Prostate gland (tissue), 2 donors: Measurements from ENCODE around the gene HHEX. TPM values are rescaled to one million over a fixed set of nuclear protein-coding genes. Genes with fewer than 3 reads are reported as not detected.

ENCODE experiments used
- DNase-seq: peaks from one replicate; pipeline ENCODE4 v3.0.0-alpha.2; 2019; ENCODE audit warnings: low spot score
- H3K27ac ChIP-seq, 2 donors: fragments of 200-600 bp; sonication (generic); 2 replicates each; pipeline ENCODE4 v1.5.1; 2017 to 2019
- H3K27me3 ChIP-seq: fragments of 200-600 bp; sonication (generic); replicated peaks from 2 replicates; pipeline ENCODE4 v1.5.1; 2019; ENCODE audit not compliant: insufficient read depth
- H3K36me3 ChIP-seq, 2 donors: fragments of 200-600 bp; sonication (generic); 1 replicate in 1 of 2; 2 replicates in 1 of 2; pipeline versions ENCODE4 v1.5.1 to v1.8.1; 2017 to 2019
- H3K4me1 ChIP-seq: fragments of 200-600 bp; sonication (generic); replicated peaks from 2 replicates; pipeline ENCODE4 v1.5.1; 2019
- H3K4me3 ChIP-seq, 2 donors: fragments of 200-600 bp; sonication (generic); 2 replicates each; pipeline ENCODE4 v1.5.1; 2017 to 2019
- H3K9me3 ChIP-seq: fragments of 200-600 bp; sonication (generic); 2 replicates; pipeline ENCODE4 v1.5.1; 2017
- POLR2A ChIP-seq: fragments of 450-650 bp; IDR thresholded peaks from one replicate; pipeline ENCODE4 v1.6.1; 2016; ENCODE audit warnings: antibody characterized with exemption, mild to moderate bottlenecking
- POLR2AphosphoS5 ChIP-seq: sonication (generic); formaldehyde crosslinking; IDR thresholded peaks from one replicate; pipeline ENCODE4 v1.6.1; 2017; ENCODE audit warnings: antibody characterized with exemption
- WGBS: methylation state at CpG from one replicate; pipeline ENCODE4 v1.1.5; 2018; 5-methylcytosine and 5-hydroxymethylcytosine counted together
- intact Hi-C: fragments of 100-400 bp; cut with DNase I; formaldehyde crosslinking; loops from one replicate; pipeline ENCODE4 v1.14.2; 2022
- total RNA-seq, 2 donors: library from RNA; depleted of rRNA; stranded (reverse); fragments of >200 nt; gene quantifications; one replicate each; pipeline ENCODE4 v1.1.0, GENCODE V29; 2016
- TF ChIP-seq, protein P1 (sequence below), 4 experiments: fragments of 200-600 bp in 2 of 4; fragments of 450-650 bp in 2 of 4; sonication (generic) in 2 of 4; IDR thresholded peaks; 1 replicate in 3 of 4; 2 replicates in 1 of 4; pipeline ENCODE4 v1.5.1; 2016 to 2019; ENCODE audit warnings: antibody characterized with exemption in 4 of 4, mild to moderate bottlenecking in 2 of 4, moderate library complexity in 2 of 4

Gene HHEX
- total RNA-seq, 2 donors from 2014 or later, result 3.0 to 6.6 TPM

DNA sequence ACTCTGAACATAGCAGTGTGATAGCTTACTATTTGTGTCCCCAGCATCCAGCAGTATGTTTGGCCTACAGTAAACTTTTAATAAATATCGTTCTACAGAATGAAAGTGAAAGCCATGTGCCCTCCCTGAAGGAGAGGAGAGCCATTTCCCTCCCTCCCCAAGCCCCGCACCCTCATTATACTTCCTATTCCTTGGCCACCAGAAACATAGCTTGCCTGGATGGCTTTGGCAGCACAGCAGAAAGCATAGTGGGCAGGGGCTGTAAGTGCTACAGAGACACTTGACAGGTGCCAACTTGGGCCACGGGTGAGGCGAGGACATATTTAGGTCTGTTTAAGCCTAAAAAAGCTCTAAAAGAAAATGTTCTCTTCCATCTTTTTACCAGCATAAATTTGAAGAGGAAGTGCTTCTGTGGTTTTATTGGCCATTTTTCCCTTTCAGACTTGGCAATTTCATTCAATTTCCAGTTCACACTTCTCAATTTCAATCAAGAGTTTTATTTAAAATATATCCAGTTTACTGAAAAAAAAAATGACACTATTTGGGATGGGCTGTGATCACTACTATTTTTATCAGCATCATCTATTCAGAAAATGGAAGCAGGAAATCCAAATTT, 12.7 kb downstream of the HHEX start:
- no peaks in the 10 kb centered on the region for H3K9me3 ChIP-seq
- no peak overlapping the region for H3K4me3 ChIP-seq
- no peaks in the 10 kb centered on the region for H3K4me1 ChIP-seq
- H3K27me3 ChIP-seq, result no peaks in the 10 kb centered on the region
- WGBS, result 77% methylated on average over 4 of the region's 4 CpGs
- intact Hi-C loops, result no loop called here
- TF ChIP-seq POLR2A (no peak), POLR2AphosphoS5 (no peak)
- TF ChIP-seq, protein P1, sequence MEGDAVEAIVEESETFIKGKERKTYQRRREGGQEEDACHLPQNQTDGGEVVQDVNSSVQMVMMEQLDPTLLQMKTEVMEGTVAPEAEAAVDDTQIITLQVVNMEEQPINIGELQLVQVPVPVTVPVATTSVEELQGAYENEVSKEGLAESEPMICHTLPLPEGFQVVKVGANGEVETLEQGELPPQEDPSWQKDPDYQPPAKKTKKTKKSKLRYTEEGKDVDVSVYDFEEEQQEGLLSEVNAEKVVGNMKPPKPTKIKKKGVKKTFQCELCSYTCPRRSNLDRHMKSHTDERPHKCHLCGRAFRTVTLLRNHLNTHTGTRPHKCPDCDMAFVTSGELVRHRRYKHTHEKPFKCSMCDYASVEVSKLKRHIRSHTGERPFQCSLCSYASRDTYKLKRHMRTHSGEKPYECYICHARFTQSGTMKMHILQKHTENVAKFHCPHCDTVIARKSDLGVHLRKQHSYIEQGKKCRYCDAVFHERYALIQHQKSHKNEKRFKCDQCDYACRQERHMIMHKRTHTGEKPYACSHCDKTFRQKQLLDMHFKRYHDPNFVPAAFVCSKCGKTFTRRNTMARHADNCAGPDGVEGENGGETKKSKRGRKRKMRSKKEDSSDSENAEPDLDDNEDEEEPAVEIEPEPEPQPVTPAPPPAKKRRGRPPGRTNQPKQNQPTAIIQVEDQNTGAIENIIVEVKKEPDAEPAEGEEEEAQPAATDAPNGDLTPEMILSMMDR (IDR thresholded peaks at IDR 0.05), result no peak
- H3K36me3 ChIP-seq, result no peaks in the 10 kb centered on the region
- no peak overlapping the region for H3K27ac ChIP-seq
- no peak for DNase-seq

DNA sequence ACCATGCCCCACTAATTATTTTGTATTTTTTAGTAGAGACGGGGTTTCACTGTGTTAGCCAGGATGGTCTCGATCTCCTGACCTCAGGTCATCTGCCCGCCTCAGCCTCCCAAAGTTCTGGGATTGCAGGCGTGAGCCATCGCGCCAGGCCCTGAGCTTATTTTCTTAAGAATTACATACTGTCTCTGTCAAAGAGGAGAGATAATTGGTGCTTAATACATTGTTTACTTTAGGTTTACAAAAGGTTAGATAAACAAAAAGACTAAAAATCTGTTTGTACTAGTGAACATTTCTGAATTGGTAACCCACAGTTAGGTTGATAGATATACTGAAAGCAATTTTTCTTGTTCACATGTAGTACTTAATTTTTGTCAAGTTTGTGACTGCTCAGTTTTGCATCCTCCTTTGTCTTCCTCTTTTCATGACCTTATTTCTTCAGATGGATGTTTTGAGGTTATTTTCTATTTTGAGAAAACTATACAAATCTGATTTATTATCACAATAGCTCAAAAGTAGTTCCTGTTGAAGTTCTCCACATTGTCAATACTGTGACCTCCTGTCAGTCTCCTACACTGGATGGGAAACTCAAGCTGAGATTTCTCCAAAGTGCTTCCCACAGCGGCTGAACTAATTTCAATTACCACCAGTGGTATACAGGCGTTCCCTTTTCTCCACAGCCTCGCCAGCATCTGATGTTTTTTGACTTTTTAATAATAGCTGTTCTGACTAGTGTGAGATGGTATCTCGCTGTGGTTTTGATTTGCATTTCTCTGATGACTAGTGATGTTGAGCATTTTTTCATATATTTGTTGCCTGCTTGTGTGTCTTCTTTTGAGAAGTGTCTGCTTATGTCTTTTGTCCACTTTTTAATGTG, 22.5 kb downstream of the HHEX start:
- intact Hi-C loops, result no loop called here
- no peak for TF ChIP-seq POLR2AphosphoS5
- no peak for TF ChIP-seq POLR2A
- TF ChIP-seq, protein P1 (IDR thresholded peaks at IDR 0.05), result no peak
- 72% methylated on average over 10 of the region's 10 CpGs for WGBS
- no peak for DNase-seq
- Histone ChIP-seq H3K4me3 (no peak overlapping the region), H3K27ac (no peak overlapping the region), H3K27me3 (no peaks in the 10 kb centered on the region), H3K9me3 (no peaks in the 10 kb centered on the region), H3K4me1 (no peaks in the 10 kb centered on the region), H3K36me3 (no peaks in the 10 kb centered on the region)

DNA sequence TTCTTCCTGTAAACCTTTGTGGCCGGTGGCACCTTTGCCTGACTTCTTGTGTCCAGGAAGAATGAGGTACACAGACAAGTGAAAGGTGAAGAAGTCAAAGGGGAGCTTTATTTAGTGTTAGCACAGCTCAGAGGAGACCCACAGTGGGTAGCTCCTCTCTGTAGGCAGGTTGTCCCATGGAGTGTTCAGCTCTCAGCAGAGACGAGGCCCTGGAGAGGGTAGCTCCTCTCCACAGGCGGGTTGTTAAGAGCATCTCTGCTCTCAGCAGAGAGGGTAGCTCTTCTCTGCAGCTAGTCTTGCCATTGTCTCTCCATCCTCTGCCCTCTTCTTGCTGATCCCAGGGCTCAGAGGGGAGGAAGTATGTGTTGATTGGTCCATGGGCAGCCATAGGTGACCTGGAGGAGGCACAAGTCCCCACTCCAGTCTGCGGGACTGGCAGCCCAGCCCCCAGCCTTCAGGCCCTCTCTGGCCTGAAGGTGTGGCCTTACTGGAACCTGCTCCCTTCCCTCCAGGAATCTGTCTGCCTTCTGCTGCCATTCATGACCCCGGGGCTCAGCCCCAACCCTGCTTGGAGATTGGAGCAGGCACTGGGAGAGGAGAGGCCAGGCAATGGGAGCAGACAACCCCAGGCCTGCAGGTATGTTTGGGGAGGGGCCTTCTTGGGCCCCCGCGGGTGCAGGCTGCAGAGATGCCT, 24.5 kb downstream of the HHEX start:
- Histone ChIP-seq H3K4me1 (no peaks in the 10 kb centered on the region), H3K4me3 (no peak overlapping the region), H3K27me3 (no peaks in the 10 kb centered on the region), H3K27ac (no peak overlapping the region), H3K9me3 (no peaks in the 10 kb centered on the region), H3K36me3 (no peaks in the 10 kb centered on the region)
- TF ChIP-seq, protein P1 (IDR thresholded peaks at IDR 0.05), result no peak
- TF ChIP-seq POLR2A, result no peak
- no peak for DNase-seq
- intact Hi-C loops, result no loop called here
- WGBS, result 94% methylated on average over 7 of the region's 7 CpGs

DNA sequence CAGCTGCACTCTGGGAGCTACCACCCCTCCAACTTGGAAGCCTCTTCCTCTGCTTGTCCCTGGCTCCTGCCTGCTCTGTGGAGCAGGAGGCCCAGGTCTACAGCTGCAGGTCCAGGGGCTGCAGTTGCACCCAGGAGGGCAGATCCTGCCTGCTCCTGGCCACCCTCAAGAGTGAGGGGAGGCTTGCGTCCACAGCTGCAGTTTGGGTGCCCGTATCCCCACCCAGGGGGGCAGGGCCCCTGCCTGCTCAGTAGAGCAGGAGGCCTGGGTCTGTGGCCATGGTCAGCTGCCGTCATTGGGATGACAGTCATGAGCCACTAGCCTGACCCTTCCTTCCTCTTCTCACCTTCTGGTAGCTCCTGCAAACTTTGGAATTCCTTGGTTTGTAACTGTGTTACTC, 25.1 kb downstream of the HHEX start:
- intact Hi-C loops, result no loop called here
- Histone ChIP-seq H3K36me3 (no peaks in the 10 kb centered on the region), H3K4me1 (no peaks in the 10 kb centered on the region), H3K4me3 (no peak overlapping the region), H3K9me3 (no peaks in the 10 kb centered on the region), H3K27ac (no peak overlapping the region), H3K27me3 (no peaks in the 10 kb centered on the region)
- WGBS, result 96% methylated on average over 3 of the region's 3 CpGs
- DNase-seq, result no peak
- no peak for TF ChIP-seq POLR2A
- no peak for TF ChIP-seq POLR2AphosphoS5
- TF ChIP-seq, protein P1 (IDR thresholded peaks at IDR 0.05), result no peak
